ENCODE results near the gene IGLL5. TPM values are rescaled to one million over a fixed set of nuclear protein-coding genes. Genes with fewer than 3 reads are reported as not detected.
"Not testable (repeated sequence)": the region's sequence is repeated elsewhere in the genome, so short reads cannot be mapped to it uniquely, and the experiment has no call there.

The IGLL5 gene
- total RNA-seq, 2 experiments from 2014 or later = not detected

DNA sequence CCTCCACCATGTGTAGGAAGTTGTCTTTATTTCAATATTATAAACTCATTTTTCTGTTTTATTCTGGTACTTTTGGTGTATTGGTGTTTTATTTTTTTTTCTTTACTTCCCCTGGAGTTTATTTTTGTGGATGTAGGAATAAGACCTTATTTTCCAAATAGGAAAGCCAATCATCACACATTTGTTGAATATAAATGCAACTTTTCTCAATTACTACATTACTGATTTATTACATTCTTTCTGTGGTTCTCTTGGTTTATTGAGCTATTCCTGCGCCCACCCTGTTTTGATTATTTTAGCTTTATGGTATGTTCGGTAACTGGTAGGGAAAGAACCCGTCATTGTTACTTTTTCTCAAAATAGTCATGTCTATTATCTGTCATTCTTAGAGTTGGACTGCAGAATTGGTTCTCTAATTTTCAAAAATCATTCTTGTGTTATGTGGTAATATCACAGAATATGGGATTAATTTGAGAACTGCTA is 3.6 kb downstream of the IGLL5 start:
- H3K27ac Mint-ChIP-seq = no peak overlapping the region
- no peaks in the 10 kb centered on the region for H3K4me1 Mint-ChIP-seq (ENCODE audit: low read depth)
- no peaks in the 10 kb centered on the region for H3K36me3 Mint-ChIP-seq (ENCODE audit: low read depth)
- H3K27me3 Mint-ChIP-seq (ENCODE audit: low read depth) = no peaks in the 10 kb centered on the region
- intact Hi-C loops (cut with micrococcal nuclease) = no loop called here
- H3K9me3 Mint-ChIP-seq = no peaks in the 10 kb centered on the region
- no peak overlapping the region for H3K4me3 Mint-ChIP-seq
- no peak for DNase-seq
- CTCF ChIA-PET = no interaction called here

DNA sequence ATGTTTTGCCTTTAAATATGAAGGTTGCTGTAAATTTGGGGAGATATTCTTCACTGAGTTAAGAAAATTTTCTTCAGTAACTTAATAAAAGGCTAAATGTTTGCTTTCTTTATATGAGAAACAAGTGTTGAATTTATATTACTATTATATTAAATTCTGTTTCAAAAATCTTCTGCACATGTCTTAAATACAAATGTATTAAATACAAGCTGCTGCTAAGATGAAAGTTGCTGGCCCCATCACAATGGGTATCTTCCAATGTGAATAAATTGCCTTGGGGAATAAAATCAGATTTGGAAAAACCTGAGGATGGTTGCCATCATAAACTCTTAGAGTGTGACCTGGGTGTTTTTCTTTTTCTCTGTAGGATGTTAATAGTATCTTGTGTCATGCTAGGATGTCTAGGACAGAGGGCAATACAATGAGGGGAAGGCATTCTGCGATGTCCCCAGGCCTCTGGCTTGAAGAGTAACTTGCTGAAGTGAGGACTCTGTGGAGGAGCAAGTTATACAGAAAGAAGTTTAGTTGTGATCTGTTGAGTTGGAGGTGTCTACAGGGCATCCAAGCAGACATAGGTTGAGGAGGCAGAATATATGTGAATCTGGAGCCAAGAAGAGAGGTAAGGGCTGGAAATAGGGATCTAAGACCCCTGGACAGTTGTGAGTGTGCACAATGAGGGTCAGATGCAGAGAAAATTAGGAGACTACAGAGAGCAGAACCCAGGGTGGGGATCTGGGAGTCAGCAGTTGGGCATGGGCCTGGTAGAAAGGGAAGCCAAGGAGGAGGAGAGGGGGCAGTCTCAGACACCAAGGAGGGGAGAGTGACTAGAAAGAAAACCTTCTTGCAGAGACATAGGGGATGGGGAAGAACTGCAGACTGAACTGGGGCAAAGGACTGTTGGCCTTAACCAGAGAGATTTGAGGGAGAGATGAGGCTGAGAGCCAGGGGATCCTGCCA is 4.8 kb downstream of the IGLL5 start:
- Mint-ChIP-seq H3K9me3 (no peaks in the 10 kb centered on the region), H3K27ac (no peak overlapping the region), H3K27me3 (ENCODE audit: low read depth) (no peaks in the 10 kb centered on the region), H3K4me1 (ENCODE audit: low read depth) (no peaks in the 10 kb centered on the region), H3K36me3 (ENCODE audit: low read depth) (no peaks in the 10 kb centered on the region), H3K4me3 (no peak overlapping the region)
- DNase-seq = no peak
- intact Hi-C loops (cut with micrococcal nuclease) = no loop called here
- CTCF ChIA-PET = no interaction called here

DNA sequence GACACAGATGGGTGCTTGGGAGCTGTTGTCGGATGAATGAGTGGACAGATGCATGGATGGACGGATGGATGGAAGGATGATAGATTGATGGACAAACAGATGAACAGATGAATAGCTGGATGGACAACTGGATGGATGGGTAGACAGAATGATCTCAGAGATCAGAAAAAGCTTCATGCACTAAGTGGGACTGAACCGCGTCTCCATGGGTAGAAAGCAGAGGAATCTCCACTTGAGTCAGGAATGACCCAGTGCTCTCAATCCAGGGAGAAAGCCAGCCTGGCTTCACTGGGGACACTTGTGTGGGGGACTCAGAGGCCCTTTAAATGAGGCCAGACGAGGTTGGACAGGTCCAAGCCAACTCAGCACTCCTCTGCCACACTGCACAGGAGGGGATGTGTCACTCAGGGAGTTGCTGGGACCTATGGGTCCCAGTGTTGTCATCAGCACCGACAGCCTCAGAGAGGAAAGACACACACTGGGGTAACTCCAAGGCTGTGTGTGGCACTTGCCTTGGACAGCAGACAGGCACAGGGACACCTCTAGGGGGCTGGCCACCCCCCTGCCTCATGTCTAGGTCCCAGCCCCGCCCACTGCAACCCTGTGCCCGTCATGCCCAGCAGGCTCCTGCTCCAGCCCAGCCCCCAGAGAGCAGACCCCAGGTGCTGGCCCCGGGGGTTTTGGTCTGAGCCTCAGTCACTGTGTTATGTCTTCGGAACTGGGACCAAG is 5.6 kb downstream of the IGLL5 start:
- CTCF ChIA-PET = no interaction called here
- intact Hi-C loops (cut with micrococcal nuclease) = no loop called here
- no peak for DNase-seq
- H3K9me3 Mint-ChIP-seq = no peaks in the 10 kb centered on the region
- H3K27me3 Mint-ChIP-seq (ENCODE audit: low read depth) = no peaks in the 10 kb centered on the region
- no peaks in the 10 kb centered on the region for H3K36me3 Mint-ChIP-seq (ENCODE audit: low read depth)
- H3K4me1 Mint-ChIP-seq (ENCODE audit: low read depth) = no peaks in the 10 kb centered on the region
- no peak overlapping the region for H3K4me3 Mint-ChIP-seq
- H3K27ac Mint-ChIP-seq = no peak overlapping the region

DNA sequence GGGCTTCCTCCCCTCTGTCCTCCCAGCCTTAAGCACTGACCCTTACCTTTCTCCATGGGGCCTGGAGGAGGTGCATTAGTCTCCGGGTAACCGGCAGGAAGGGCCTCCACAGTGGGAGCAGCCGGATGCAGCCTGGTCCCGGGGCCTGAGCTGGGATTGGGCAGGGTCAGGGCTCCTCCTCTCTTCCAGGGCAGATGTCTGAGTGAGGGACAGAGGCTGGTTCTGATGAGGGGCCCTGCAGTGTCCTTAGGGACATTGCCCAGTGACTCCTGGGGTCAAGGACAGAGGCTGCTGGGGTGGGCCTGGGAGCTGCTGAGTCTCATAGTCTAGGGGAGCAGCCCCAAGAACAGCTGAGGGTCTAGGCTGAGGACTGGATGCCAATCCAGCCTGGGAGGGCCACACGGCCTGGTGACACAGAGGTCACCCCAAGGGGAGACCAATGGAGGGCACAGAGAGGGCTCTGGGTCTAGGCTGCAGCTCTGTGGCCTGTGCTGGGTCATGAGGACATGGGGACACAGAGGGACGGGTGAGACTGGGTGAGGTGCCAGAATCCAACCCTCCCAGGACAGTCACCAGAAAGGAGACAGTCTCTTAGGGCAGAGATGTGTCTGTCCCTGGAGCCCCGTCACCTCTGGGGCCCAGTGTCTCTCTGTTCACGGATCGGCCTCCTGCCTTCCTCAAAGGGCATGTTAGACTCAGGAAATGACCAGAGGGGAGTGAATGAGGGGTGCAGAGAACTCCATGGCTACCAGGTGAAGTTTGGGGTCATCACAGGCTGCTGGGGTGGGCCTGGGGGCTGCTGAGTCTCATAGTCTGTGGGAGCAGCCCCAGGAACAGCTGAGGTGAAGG is 6.5 kb downstream of the IGLL5 start:
- CTCF ChIA-PET = no interaction called here
- H3K9me3 Mint-ChIP-seq = no peaks in the 10 kb centered on the region
- H3K36me3 Mint-ChIP-seq (ENCODE audit: low read depth) = no peaks in the 10 kb centered on the region
- intact Hi-C loops (cut with micrococcal nuclease) = no loop called here
- no peak overlapping the region for H3K27ac Mint-ChIP-seq
- H3K4me3 Mint-ChIP-seq = no peak overlapping the region
- no peaks in the 10 kb centered on the region for H3K4me1 Mint-ChIP-seq (ENCODE audit: low read depth)
- no peak for DNase-seq
- no peaks in the 10 kb centered on the region for H3K27me3 Mint-ChIP-seq (ENCODE audit: low read depth)

DNA sequence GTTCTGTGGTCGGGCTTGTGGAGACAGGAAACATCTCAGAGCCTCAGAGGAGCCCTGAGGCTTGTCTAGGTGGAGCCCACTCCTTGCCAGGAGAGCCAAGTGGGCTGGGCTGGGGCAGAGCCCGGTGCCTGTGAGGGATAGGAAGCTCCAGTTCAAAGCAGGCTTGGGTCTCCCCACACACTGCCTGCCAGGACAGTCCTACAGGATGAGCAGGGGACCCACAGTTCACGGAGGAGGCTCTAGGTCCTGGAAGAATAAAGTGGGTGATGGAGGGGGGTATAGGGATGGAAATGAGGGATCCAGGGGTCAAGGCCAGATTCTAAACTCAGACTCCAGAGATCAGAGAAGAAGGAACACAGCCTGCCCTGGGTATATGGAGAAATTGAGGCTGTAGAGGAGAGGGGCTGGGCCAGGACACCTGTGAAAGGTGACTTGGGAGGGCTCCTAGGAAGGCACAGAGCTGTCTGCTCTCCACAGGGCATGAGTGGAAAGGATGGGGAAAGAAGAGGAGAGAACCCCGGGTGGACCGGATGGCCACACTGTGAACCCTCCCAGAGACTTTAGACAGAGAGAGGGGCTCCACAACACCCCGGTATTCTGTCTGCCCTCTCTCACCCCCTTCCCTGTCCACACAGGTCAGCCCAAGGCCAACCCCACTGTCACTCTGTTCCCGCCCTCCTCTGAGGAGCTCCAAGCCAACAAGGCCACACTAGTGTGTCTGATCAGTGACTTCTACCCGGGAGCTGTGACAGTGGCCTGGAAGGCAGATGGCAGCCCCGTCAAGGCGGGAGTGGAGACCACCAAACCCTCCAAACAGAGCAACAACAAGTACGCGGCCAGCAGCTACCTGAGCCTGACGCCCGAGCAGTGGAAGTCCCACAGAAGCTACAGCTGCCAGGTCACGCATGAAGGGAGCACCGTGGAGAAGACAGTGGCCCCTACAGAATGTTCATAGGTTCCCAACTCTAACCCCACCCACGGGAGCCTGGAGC is 7.4 kb downstream of the IGLL5 start:
- Mint-ChIP-seq H3K27ac (no peak overlapping the region), H3K9me3 (no peaks in the 10 kb centered on the region), H3K27me3 (ENCODE audit: low read depth) (no peaks in the 10 kb centered on the region), H3K36me3 (ENCODE audit: low read depth) (no peaks in the 10 kb centered on the region), H3K4me1 (ENCODE audit: low read depth) (no peaks in the 10 kb centered on the region), H3K4me3 (no peak overlapping the region)
- CTCF ChIA-PET = no interaction called here
- DNase-seq = no peak
- intact Hi-C loops (cut with micrococcal nuclease) = no loop called here

DNA sequence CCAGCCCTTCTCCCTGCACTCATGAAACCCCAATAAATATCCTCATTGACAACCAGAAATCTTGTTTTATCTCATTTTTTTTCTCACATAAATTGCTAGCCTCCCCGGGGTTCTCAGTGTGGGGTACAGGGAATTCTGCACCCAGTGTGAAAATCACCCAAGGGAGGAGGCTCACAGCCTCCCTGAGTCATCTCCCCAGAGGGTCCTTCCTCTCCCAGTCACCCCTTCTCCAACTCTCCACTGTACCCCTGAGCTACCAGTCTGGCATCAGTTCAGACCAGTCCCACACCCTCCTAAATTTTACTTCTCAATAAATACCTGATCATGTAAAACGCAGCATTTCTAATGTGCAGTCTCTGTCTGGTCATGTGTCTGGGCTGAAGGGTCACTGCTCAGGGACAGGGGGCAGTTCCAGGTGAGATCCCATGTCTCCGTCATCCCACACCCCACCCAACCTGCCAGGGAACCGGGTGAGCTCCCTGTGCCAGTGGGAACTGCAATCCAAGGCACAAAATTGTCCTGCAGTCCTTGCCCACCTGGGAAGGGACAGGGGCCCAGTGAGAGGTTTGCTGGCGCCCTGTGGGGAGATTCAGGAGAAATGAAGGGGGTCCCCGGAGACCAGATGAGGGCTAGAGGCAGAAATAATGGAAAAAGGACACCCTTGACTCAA is 8.3 kb downstream of the IGLL5 start:
- H3K27me3 Mint-ChIP-seq (ENCODE audit: low read depth) = no peaks in the 10 kb centered on the region

DNA sequence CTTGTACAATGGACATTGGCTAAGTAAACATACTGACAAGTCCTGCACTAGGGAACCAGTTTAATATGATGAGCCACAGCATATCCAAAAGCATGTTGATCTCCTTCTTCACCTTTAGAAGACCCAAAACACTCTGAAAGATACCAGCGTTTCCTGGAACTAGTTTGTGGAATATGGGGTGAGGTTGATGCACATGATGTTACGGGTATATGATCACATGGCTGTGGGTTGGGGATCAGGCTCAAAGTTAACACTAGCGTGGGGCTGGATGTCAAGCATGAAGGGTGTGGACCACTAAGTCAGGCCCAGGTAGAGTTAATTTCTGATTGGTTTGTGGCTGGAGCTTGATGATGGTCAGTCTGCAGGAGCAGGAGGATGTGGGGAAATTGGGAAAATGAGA is 9.0 kb downstream of the IGLL5 start:
- H3K27me3 Mint-ChIP-seq (ENCODE audit: low read depth) = no peaks in the 10 kb centered on the region
- no peak overlapping the region for H3K27ac Mint-ChIP-seq
- H3K9me3 Mint-ChIP-seq = no peaks in the 10 kb centered on the region
- H3K4me3 Mint-ChIP-seq = no peak overlapping the region
- no peaks in the 10 kb centered on the region for H3K4me1 Mint-ChIP-seq (ENCODE audit: low read depth)
- no peak for DNase-seq
- intact Hi-C loops (cut with micrococcal nuclease) = no loop called here
- no peaks in the 10 kb centered on the region for H3K36me3 Mint-ChIP-seq (ENCODE audit: low read depth)
- CTCF ChIA-PET = interaction anchor here (0.6 to 2.2 kb wide), 3 partner anchors 13 to 347 kb away, joined by 3 to 7 read pairs (median 3); no protein-coding TSS in a partner anchor

More for the DNA sequence above, 8.3 kb downstream of the IGLL5 start:
- H3K27ac Mint-ChIP-seq = no peak overlapping the region
- no peaks in the 10 kb centered on the region for H3K9me3 Mint-ChIP-seq
- H3K4me1 Mint-ChIP-seq (ENCODE audit: low read depth) = no peaks in the 10 kb centered on the region
- no peak overlapping the region for H3K4me3 Mint-ChIP-seq
- CTCF ChIA-PET = interaction anchor here (0.6 to 2.2 kb wide), 2 partner anchors 12 to 348 kb away, joined by 3 to 7 read pairs; no protein-coding TSS in a partner anchor
- no peak for DNase-seq
- intact Hi-C loops (cut with micrococcal nuclease) = no loop called here
- H3K36me3 Mint-ChIP-seq (ENCODE audit: low read depth) = no peaks in the 10 kb centered on the region

DNA sequence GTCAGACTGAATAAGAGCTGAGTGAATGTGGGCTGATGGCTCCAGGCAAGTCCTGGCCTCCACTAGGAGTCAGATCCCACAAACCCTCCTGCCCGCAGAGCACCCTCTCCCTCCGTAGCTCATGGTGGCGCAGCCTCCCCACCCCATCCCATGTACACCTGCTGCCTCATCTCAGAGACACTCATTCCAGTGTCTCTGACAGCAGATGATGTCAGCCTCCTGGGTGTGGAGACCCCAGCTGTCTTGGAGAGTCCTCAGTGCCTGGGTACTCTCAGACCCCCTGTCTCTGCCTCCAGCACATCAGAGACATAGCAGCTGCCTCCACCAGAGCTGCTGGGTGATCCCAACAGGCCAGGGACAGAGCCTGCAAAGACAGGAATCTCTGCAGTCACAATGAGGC is 9.5 kb downstream of the IGLL5 start:
- Mint-ChIP-seq H3K4me1 (ENCODE audit: low read depth) (no peaks in the 10 kb centered on the region), H3K4me3 (no peak overlapping the region), H3K9me3 (no peaks in the 10 kb centered on the region), H3K27ac (no peak overlapping the region), H3K27me3 (ENCODE audit: low read depth) (no peaks in the 10 kb centered on the region), H3K36me3 (ENCODE audit: low read depth) (no peaks in the 10 kb centered on the region)
- CTCF ChIA-PET = interaction anchor here (1.4 to 2.2 kb wide), 2 partner anchors 13 to 42 kb away, joined by 3 to 7 read pairs; no protein-coding TSS in a partner anchor
- intact Hi-C loops (cut with micrococcal nuclease) = no loop called here
- no peak for DNase-seq

DNA sequence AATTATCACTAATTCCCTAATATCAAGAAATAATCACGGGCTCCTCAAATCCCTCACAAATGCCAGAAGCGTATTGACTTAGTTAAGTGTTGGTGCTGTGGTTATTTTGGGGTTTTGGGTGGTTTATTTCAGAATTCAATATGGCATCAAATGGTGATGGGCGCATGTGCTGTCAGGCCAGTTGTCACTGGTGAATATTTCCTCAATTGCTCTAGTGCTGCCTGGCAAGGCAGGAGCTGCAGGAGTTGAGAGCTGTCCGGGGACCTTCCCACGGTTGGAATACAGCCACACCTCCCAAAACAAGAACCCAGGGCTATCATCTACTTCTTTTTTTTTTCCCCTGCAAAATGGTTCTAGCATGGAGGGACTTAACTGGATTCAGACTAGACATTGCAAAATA is 10.3 kb downstream of the IGLL5 start:
- H3K27ac Mint-ChIP-seq = no peak overlapping the region
- no peaks in the 10 kb centered on the region for H3K9me3 Mint-ChIP-seq
- no peak for DNase-seq
- no peaks in the 10 kb centered on the region for H3K27me3 Mint-ChIP-seq (ENCODE audit: low read depth)
- no peaks in the 10 kb centered on the region for H3K4me1 Mint-ChIP-seq (ENCODE audit: low read depth)
- intact Hi-C loops (cut with micrococcal nuclease) = no loop called here
- CTCF ChIA-PET = interaction anchor here (2.2 kb wide), 1 partner anchor 14 kb away, joined by 7 read pairs; no protein-coding TSS in a partner anchor
- no peak overlapping the region for H3K4me3 Mint-ChIP-seq
- no peaks in the 10 kb centered on the region for H3K36me3 Mint-ChIP-seq (ENCODE audit: low read depth)

DNA sequence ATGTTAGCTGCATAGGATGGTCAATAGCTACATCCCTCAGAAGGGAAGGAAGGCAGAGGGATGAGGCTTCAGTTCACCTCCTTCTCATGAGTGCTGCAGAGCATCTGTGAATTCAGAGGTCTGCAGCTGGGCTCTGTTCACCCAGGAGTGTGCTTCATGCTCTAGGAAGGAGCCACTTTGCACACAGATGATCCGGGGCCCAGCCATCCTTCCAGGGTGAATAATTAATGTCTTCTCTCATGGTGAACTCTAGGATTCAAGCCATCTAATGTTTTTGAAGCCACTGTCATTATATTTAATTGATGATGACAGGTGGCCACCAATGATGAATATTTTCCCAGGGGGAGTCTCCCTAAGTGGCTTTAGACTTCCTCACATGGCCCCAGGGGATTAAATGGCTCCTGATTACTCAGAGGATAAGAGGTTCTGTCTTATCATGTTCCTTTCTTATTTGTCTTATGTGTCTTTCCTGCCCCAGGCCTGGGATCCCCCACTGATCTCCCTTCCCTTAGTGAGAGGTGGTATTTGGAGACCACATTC is 10.9 kb downstream of the IGLL5 start:
- H3K27ac Mint-ChIP-seq; H3K36me3 Mint-ChIP-seq (ENCODE audit: low read depth); intact Hi-C loops (cut with micrococcal nuclease); H3K4me3 Mint-ChIP-seq; H3K27me3 Mint-ChIP-seq (ENCODE audit: low read depth); DNase-seq; H3K9me3 Mint-ChIP-seq; H3K4me1 Mint-ChIP-seq (ENCODE audit: low read depth); CTCF ChIA-PET: not testable (repeated sequence)

Measured in activated naive CD4-positive, alpha-beta T cell treated with anti-CD3 and anti-CD28 coated beads for 36 hours (primary cell).